Measurements from ENCODE around the gene LRRC34.

The LRRC34 gene

DNA sequence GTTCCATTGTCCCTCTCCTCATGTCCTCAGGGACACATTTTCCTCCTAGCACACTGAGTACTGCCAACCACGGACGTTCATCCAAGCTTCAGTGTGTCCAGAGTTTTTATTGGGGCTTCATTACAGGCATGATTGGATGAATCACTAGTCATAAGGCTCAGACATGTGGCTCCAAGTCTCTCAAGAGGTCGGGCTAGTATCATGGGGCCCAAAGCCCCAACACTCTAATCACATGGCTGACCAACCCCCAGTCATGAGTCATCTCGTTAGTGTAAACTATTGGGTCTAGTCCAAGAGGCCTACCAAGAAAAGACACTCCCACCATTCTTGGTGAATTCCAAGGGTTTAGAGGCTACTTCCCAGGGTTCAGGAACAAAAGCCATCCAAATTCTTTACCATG lies 52.2 kb downstream of the LRRC34 start:
- DNase-seq = no peak

DNA sequence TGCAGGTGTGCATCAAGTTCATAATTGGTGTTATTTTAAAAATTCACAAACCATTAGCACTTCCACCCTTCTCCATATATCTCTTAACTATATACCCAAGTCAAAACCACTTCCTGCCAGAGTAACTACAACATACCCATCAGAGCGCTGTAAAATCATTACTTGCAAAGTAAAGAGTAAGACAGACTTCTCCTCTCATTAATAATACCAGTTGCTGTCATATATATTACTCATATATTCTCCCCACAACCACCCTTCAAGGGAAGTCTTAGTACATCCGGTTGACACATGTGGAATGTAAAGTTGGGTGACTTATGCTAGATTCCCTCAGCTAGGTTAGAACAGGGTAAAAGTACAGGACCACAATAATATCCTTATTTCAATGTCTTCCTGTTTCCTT lies 53.4 kb downstream of the LRRC34 start:
- DNase-seq = no peak

DNA sequence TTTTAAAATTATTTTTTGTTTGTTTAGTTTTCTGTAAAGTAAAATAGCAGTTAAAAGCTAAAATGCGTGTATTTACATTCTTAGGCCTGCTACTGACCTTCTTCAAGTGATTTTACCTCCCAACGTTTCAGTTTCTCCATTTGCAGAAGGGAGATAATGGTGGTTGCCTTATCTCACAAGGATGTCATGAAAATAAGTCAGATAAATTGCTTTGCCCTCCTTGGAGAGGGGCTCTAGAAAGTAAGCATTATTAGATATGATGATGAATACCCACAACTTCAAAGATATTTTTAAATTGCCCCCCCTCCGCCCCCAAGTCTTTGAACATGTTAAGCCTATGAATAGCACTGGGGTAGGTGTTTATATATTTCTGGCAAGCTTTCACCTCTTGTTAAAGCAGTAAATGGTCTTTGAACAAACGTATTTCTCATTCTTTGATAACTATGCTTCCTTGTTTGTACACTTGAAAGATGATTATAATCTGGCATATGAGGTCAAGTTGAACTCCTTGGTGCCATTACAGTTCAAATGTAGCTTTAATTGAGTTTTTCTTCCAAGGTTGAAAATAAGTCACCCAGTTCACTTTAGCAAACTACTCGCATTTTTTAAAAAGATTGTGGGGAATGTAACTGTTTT lies 54.2 kb downstream of the LRRC34 start:
- no peak for DNase-seq

DNA sequence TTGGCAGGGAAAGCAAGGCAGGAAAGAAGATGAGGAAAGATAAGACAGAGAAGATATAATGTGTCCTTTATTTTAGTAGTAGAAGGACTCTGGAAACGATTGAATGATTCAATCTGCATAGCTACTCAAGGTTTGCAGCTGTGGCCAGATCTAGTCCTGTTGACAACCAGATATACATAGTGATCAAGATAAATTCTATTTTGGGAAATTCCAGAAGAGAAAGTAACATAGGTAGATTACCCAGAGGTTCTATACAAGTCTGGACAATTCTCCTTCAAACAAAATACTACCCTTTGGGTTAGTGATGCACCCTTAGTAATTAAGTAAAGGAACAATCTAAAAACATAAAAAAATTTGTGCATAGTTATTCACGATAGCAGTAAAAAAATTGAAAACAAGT lies 57.2 kb downstream of the LRRC34 start:
- DNase-seq = no peak

DNA sequence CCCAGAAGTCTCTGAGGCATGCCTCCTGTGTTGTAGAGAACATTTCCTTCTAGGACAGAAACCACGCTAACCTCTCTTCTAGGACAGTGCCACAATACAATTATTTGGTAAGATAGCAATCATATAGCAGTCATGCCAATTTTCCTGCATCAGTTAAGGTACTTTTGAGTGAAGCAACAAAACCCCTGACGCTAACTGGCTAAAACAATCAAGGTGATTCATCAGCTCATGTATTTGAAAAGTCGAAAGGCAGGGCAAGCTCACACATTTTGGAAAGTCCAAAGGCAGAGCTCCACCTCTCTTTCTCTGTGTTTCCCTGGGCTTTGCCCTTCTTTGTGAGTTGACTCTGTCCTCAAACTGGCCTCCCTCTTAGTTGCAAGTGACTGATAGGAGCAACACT lies 58.0 kb downstream of the LRRC34 start:
- no peak for DNase-seq

DNA sequence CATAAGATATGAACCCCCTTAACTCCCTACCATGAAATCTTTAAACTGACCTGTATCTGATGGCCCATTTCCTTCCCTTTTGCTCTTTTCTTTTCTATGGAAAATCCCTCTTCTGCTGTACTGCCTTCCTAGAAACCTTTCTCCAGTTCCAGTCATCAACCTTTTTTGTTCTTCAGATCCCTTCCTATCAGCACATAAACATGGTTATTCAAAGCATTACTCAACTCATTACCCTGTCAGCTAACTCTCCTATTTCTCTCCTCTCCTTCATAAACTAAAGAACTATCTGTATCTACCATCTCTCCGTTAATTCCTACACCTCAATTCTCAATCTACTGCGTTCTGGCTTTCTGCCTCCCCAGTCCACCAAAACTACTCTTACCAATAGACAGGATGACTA lies 60.8 kb downstream of the LRRC34 start:
- no peak for DNase-seq

DNA sequence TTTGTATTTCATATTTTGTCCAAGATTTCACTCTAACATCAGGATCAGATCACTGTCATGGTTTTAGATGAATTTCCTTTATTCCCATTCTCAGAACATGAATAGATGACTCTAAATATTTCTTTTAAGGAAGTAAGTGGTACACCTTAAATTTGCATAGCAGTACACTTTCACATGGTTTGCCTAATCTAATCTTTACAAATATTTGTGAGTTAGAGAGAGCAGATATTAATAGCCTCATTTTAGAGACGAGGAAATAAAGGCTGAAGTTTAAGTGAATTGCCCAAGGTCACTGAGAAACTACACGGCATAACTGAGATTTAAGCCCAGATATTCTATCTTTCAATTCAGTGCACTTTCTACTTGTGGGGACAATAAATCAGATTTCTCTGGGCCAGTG lies 62.0 kb downstream of the LRRC34 start:
- DNase-seq = no peak

DNA sequence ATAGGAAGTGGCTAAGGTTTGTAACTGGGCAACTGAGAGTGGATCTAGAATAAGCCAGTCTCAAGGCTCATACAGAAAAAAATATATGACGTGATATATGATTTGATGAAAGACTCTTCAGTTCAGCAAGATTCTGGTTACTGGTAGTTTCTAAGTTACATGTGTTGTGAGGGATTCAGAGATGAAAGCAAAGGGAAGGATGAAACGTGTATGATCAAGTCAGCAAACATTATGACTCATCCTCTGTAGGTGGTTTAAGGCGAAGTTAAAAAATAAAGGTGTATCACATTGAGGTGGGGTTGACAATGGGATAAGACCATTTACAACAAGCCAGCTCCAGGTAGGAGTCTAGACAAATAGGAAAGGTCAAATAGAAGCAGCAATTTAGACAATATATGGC lies 64.0 kb downstream of the LRRC34 start:
- DNase-seq = no peak

DNA sequence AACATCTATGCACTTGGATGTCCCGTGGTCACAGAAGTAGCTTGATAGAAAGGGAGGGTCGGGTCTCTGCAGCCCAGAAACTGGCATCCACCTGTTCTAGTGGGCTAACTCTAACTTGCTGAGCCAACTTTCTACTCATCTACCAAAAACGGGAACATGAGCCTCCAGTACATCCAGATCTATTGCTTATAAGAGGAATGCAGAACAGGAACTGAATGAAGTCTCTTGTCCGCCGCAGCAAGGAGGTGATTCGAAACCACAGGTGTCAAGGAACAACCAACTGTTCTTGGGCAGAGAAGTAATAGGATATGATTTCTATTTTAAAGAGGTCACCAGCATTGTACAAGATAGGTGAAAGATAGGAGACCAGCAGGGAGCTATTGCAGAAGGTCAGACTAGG lies 65.8 kb downstream of the LRRC34 start:
- no peak for DNase-seq

DNA sequence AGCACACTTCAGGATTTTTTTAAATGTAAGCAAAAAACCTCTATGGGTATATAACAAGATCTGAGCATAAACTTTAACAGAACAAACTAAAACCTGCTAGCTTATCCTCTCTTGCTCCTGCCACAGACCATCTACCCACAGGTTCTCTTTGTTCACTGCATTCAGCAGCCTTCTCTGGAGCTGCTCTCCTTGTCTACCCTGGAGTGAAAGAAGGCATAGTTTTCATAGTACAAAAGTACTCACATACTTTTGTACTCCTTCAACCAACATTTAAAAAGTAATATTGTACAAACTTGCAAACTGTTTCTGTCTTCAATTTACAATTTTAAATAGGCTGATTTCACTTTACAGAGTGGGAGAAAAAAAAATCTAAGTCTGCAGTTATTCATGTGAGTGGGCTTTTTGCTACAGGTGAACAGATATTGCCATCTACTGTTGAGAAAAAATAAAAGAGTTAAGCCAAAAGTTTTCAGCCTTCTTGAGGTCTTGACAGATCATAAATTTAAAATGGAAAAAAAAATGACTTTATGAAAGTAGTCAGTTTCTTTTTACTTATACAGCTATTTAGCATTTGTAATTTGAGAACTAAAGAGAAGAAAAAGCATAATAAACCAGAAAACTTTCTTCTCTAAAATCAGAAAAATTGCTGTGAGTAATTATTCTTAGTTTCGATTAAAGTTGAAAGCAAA lies 68.2 kb downstream of the LRRC34 start:
- DNase-seq = peak; percentile 44

Measured in NCI-H1105 (cell line).